OCI-LY1 (cell line): ENCODE results near the gene MAGI2.

ENCODE experiments used
- CTCF ChIP-seq: fragments of 200-600 bp; sonication (generic), shearing (Covaris generic); IDR thresholded peaks from 2 replicates; pipeline ENCODE4 v1.5.1; 2017; ENCODE audit warnings: mild to moderate bottlenecking, antibody characterized with exemption, low read length, moderate library complexity, mixed read lengths
- EZH2 ChIP-seq: fragments of 200-600 bp; sonication (generic), shearing (Covaris generic); IDR thresholded peaks from 2 replicates; pipeline ENCODE4 v1.8.0; 2017; ENCODE audit warnings: borderline replicate concordance, mixed run types, mild to moderate bottlenecking, antibody characterized with exemption, low read length, moderate library complexity, mixed read lengths

DNA sequence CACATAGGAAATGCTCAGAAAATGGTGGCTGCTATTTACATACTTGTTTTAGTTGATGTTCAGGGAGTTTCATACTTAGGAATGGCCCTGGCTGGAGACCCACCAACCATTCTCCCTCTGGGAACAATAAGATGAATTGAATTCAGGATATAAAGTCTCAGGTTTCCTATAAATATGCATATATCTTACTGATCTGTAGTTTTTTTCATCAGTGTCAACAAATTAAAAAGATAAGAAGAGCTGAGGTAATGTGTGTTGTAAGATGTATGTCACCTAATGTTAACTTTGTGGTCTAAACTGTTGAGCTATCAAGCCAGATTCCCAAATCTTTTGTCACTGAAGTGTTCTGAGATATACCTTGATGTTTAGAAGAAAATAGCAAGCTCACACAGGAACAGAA lies 457.5 kb downstream of the MAGI2 start:
- TF ChIP-seq EZH2: no peak
- TF ChIP-seq CTCF: no peak
